Left ventricle myocardium inferior (tissue), 1 donor: ENCODE results near the gene PPP1R13B. TPM values are rescaled to one million over a fixed set of nuclear protein-coding genes. Genes with fewer than 3 reads are reported as not detected.
A peak's percentile ranks its signal among the peaks of the same experiment; 100 is the strongest.
"Not testable (repeated sequence)": the region's sequence is repeated elsewhere in the genome, so short reads cannot be mapped to it uniquely, and the experiment has no call there.

ENCODE experiments used
- DNase-seq: peaks from one replicate; pipeline ENCODE4 v3.0.0-alpha.2; 2020
- H3K27ac ChIP-seq: fragments of 200-600 bp; replicated peaks from 2 replicates; pipeline ENCODE4 v1.8.0; 2021
- H3K27me3 ChIP-seq: fragments of 200-600 bp; 2 replicates; pipeline ENCODE4 v1.8.0; 2021; ENCODE audit warnings: low read depth
- H3K36me3 ChIP-seq: fragments of 200-600 bp; 2 replicates; pipeline ENCODE4 v1.8.0; 2021
- H3K4me1 ChIP-seq: fragments of 200-600 bp; 2 replicates; pipeline ENCODE4 v1.8.0; 2021
- H3K4me3 ChIP-seq: fragments of 200-600 bp; 2 replicates; pipeline ENCODE4 v1.8.0; 2021; ENCODE audit warnings: mild to moderate bottlenecking, moderate library complexity
- H3K9me3 ChIP-seq: fragments of 200-600 bp; replicated peaks from 2 replicates; pipeline ENCODE4 v1.8.0; 2021
- CTCF ChIP-seq: fragments of 200-600 bp; IDR thresholded peaks from 2 replicates; pipeline ENCODE4 v1.8.0; 2021; ENCODE audit warnings: antibody characterized with exemption, mild to moderate bottlenecking, borderline replicate concordance
- intact Hi-C: fragments of 100-400 bp; cut with micrococcal nuclease; formaldehyde crosslinking; loops from one replicate; pipeline ENCODE4 v1.11.0; 2022
- total RNA-seq: library from RNA; stranded (reverse); fragmentation: NEBNext Ultra II Directional; extraction: Animal tissue kit (Norgen Biotek cat#: 25700); gene quantifications from one replicate; pipeline ENCODE4 v1.2.1, GENCODE V29; 2021
- donor health status: DM: no; HTN: yes; CAD: no; lungs with severe emphysema.

The PPP1R13B gene
- total RNA-seq, 1 donor from 2014 or later, result 104 TPM

DNA sequence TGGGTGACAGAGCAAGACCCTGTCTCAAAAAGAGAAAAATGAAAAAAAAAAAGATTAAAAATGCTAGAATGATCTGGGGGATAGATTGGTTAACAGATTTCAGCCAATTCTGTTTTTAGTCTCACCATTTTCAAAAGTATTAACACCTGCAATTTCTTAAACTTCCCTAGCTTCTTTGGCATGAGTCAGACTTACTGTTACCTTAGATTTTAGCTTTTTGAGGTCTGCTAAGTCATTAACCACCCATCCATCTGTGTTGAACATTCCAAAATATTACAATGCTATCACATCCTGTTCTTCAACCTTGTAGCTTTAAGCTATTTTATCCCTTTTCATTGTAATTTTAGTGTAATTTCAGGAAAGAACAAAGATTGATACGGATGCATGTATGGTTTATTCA is 59.3 kb downstream of the PPP1R13B start:
- no peaks in the 10 kb centered on the region for H3K9me3 ChIP-seq
- DNase-seq, result no peak
- TF ChIP-seq CTCF, result no peak
- intact Hi-C loops, result no loop called here
- no peak overlapping the region for H3K27ac ChIP-seq
- H3K27me3 ChIP-seq, result no peaks in the 10 kb centered on the region
- peaks cover 56% of the 10 kb centered on the region for H3K36me3 ChIP-seq
- H3K4me1 ChIP-seq, result no peaks in the 10 kb centered on the region
- no peak overlapping the region for H3K4me3 ChIP-seq

DNA sequence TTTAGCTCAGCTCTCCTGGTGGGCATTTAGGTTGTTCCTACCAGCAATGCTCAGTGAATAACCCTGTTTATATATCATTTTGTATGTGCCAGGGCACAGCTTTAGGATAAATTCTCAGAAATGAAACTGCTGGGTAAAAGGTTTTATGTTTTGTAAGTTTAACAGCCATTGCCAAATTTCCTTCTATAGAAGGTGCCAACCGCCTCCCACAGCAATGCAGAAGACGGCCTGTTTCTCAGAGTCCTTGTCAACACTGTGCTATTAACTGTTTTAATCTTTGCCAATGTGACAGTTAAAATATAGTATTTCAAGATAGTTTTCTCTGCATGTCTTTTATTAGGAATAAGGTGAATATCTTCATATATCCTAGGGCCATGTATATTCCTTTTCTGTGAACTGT is 65.0 kb downstream of the PPP1R13B start:
- intact Hi-C loops, result no loop called here
- Histone ChIP-seq H3K27ac (no peak overlapping the region), H3K36me3 (peaks cover 81% of the 10 kb centered on the region), H3K9me3 (no peaks in the 10 kb centered on the region), H3K27me3 (no peaks in the 10 kb centered on the region), H3K4me3 (no peak overlapping the region), H3K4me1 (no peaks in the 10 kb centered on the region)
- no peak for DNase-seq
- TF ChIP-seq CTCF, result no peak

GRCh38 chr14:103776319-103776718 is 71.1 kb downstream of the PPP1R13B start:
- H3K9me3 ChIP-seq, DNase-seq, H3K27ac ChIP-seq, intact Hi-C loops, H3K27me3 ChIP-seq, H3K4me3 ChIP-seq: not testable (repeated sequence)
- Histone ChIP-seq H3K36me3 (peaks cover 57% of the 10 kb centered on the region), H3K4me1 (peaks cover 33% of the 10 kb centered on the region)

GRCh38 chr14:103775506-103775905 is 71.9 kb downstream of the PPP1R13B start:
- no peaks in the 10 kb centered on the region for H3K9me3 ChIP-seq
- intact Hi-C loops, result no loop called here
- H3K27ac ChIP-seq, result peak overlapping the region; percentile 30
- H3K4me1 ChIP-seq, result peaks cover 41% of the 10 kb centered on the region
- DNase-seq, result no peak
- H3K27me3 ChIP-seq, result no peaks in the 10 kb centered on the region
- no peak overlapping the region for H3K4me3 ChIP-seq
- peaks cover 49% of the 10 kb centered on the region for H3K36me3 ChIP-seq
- TF ChIP-seq CTCF, result no peak

- Histone ChIP-seq H3K36me3 (peaks cover 34% of the 10 kb centered on the region), H3K4me1 (peaks cover 43% of the 10 kb centered on the region), H3K9me3 (no peaks in the 10 kb centered on the region), H3K27me3 (no peaks in the 10 kb centered on the region), H3K4me3 (no peak overlapping the region), H3K27ac (no peak overlapping the region)
- TF ChIP-seq CTCF, result no peak
- intact Hi-C loops, result no loop called here
- DNase-seq, result no peak
Observed at GRCh38 chr14:103773521-103773920, 73.9 kb downstream of the PPP1R13B start.

DNA sequence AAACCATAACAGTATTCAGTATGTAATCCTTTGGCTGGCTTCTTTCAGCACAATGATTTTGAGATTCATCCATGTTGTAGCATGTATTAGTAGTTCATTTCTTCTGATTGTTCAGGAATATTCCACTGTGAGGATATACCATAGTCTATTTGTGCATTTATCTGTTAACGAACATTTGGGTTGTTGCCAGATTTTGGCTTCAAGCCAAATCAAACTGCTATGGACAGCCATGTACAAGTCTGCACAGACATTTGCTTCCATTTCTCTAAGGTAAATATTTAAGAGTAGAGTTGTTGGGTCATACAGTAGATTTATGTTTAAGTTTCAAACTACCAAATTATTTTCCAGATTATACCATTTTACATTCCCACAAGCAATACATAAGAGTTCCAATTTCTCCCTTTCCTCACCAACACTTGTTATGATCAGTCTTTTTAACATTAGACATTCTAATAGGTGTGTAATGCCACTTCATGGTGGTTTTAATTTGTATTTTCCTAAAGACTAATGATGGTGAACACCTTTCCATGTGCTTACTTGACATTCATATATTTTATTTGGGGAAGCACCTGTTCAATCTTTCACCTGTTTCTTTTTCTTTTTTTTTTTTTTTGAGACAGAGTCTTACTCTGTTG is 75.2 kb downstream of the PPP1R13B start:
- intact Hi-C loops, result no loop called here
- TF ChIP-seq CTCF, result no peak
- H3K4me1 ChIP-seq, result peaks cover 53% of the 10 kb centered on the region
- no peak for DNase-seq
- H3K27me3 ChIP-seq, result no peaks in the 10 kb centered on the region
- no peak overlapping the region for H3K27ac ChIP-seq
- H3K9me3 ChIP-seq, result no peaks in the 10 kb centered on the region
- no peak overlapping the region for H3K4me3 ChIP-seq
- peaks cover 21% of the 10 kb centered on the region for H3K36me3 ChIP-seq
